Muscle of back (tissue), 11 donors: ENCODE measurements around the gene CDK3. TPM values are rescaled to one million over a fixed set of nuclear protein-coding genes. Genes with fewer than 3 reads are reported as not detected.

ENCODE experiments used
- DNase-seq, 3 donors: peaks; one replicate each; pipeline versions ENCODE4 v3.0.0 to v3.0.0-alpha.2; 2013
- polyA plus RNA-seq, 10 donors: library from polyadenylated mRNA; unstranded; fragments of 120-200 nt; gene quantifications; one replicate each; pipeline ENCODE4 v1.2.1, GENCODE V29; 2013; ENCODE audit not compliant: insufficient read length in 10 of 10

CDK3 gene
- polyA plus RNA-seq, 10 donors, result 3.9 to 12.1 (median 7.1) TPM

DNA sequence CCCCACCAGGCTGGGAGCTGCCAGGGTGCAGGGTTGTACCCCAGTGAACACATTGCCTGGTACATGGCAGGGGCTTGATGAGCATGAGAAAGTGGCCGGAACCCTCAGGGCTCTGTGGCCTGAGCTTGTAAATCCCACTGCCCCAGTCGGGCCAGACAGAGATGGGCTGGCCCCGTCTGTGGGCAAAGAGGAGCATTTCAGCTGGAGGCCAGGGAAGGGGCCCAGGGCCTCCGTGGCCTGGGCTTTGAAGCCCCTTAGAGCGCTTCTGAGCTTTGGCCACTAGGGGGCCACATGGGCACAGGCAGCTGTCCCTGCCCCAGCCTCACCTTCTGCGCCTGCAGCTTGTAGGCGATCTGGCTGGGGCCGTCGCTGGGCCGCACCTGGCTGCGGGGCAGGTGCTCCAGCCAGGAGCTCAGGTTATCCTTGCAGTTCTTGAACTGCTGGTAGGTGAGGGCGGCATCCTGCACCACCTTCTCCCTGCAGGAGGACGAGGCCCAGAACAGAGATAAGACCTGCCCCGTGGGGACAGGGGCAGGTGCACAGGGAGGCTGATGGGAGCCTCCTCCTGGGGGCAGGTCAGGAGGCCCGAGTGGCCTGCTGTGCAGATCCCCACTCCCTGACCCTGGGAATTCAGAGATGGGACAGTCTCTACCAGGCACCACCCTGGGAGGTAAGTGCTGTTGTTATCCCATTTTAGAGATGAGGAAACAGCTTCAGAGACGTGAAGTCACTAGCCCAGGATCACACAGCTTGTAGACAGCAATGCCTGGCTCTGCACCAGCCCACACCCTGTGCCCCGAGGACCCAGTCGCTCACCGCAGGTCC lies 13.7 kb downstream of the CDK3 start:
- DNase-seq, result peak in 2 of 3 donors; percentile 66 to 82

DNA sequence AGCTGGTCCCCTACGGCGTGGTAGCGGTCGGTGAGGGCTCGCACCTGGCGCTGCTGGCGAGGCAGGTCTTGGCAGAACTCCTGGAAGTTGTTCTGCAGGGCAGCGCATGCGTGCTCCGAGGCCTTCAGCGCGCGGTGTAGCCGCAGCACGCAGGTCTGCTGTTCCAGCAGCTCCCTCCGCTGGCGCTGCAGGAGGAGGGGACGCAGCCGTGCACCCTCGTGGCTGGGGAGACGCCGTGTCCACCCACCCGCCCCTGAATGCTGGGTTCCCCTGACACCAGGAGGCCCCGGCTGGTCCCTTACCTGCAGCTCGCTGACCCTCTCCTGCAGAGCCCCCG lies 14.2 kb downstream of the CDK3 start:
- no peak for DNase-seq

DNA sequence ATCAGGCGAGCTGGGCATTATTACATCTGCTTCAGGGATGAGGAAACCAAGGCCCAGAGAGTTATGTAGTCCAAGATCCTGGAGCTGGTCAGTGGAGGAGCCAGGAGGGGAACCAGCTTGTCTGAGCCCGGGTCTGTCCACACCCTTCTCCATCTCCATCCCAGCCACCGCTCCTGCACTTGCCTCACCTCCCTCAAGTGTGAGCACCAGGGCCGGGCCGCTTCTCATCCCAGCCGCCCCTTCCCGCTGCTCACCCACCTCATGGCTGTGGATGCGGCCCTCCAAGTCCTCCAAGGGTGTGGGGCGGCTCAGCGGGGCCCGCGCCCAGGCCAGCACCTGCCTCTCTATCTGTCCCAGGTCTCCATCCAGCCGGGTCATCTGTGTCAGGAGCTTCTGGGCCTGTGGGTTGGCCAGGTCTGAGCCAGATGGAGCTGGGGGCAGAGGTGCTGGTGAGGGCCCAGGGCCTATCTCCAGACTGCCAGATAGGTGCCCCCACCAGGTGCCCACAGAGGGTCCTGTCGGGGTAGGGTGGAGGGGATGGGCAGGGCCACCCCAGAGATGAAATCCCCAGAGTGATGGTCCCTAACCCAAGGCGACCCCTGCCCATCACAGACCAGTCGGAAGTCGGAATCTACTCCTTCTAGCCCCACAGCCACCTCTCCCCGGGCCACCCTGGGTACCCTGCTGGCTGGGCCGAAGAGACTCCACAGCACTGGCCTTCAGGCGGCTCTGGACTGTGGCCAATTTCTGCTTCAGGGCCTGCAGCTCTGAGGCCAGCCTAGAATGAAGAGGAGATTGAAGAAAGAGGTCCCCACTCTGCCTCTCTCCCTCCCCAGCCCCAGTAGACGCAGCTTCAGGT lies 17.1 kb downstream of the CDK3 start:
- DNase-seq, result no peak

DNA sequence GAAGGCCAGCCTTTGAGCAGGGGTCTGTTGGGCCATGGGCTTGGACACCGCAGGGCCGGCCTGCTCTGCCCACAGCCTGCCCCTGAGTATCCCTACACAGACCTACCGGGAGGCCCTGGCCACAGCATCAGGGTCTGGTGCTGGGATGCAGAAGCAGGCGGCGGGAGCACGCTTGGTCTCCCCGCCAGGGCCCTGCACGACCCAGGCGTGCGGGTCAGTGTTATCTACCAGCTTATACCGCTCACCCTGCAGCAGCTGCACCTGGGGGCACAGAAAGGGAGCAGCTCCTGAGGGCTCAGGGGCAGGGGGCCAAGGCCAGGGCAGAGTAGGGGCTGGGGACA lies 17.7 kb downstream of the CDK3 start:
- DNase-seq, result no peak

DNA sequence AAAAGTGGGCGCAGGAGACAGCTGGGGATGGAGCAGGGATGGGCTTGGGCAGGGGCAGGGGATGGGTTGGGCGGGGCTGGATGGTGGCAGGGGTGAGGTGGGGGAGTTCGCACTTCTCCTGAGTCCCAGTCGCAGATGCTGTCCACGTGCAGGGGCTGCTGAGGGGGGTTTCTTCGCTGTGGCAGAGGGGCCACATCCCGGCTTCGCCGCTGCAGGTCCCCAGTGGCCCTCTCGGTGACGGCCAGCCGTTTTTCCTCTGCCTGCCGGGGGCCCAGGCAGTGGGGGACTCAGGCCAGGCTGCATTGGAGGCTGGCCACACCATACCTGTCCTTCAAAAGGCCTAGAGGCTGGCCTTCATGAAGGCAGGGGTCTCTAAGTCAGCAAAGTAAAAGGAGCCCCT lies 18.1 kb downstream of the CDK3 start:
- no peak for DNase-seq

DNA sequence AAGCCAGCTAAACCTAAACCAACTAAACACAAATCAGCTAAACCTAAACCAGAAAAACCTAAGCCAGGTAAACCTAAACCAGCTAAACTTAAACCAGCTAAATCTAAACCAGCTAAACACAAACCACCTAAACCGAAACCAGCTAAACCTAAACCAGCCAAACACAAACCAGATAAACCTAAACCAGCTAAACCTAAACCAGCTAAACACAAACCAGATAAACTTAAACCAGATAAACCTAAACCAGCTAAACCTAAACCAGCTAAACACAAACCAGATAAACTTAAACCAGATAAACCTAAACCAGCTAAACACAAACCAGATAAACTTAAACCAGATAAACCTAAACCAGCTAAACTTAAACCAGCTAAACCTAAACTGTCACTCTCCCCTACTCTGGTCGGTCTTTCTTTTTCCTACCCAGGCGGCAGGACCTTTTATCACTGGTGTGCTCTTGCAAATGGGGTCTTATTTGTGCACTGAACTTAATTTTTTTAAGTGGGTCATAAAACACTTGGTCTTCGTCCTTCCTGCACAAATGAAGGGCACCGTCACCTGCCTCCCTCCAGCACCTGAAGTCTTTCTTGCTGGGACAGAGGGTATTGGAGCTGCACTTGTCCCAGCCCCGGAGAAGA lies 19.3 kb downstream of the CDK3 start:
- DNase-seq, result no peak

DNA sequence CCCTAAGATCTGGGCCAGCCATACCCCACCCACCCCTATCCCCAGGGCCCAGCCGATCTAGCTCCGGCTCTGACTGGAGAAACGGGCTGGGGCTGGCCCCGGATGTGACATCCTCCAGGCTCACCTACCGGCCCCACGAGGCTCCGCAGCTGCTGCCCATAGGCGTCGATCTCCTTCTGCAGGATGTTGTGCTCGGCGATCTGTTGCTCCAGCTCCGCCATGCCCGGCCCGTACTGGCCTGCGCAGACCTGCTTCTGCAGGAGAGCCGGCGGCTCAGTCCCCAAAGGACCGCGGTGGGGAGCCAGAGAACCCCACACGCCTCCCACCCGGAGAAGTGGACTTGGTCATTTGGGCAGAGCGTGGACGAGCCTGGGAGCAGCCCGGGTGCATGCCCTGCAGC lies 21.6 kb downstream of the CDK3 start:
- no peak for DNase-seq

DNA sequence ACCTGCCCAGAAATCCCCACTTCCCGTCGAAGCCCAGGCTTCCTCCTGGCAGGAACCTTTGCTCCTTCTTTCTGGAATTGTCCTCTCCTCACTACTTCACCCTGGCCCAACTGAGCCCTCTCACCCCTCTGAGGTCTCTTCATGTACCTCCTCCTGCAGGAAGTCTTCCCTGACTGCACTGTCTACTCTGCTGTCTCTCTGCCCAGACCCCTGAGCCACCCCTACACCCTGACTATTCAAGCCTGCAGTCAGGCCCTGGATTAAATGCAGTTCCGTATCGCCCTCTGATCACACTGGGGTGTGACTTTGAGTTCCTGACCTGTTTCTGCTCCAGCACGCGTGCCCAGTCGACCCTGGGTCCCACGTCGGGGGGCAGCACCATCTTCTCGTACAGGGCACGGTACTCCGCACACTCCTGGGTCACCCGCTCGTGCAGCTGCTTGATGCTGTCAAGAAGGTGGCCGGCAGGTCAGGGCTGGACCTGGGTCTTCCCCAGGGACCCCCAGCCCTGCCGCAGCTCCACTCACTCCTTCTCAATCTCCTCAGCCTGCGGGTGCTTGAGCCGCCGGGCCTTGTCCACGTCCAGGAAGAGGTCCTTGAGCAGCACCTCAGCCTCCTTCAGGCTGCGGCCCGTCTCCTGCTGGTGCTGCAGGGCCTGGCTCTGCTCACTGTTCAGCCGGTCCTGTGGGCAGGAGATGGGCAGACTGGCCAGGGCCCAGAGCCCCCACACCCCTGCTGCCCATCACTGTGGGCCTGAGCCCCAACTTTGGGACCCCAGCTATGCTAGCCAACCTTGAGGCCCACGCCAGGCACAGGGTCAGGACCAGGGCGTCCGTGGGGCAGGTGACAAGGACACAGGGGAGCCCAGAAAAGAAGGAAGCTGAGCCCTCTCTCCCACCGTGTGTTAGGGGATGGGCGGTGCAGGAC lies 22.6 kb downstream of the CDK3 start:
- no peak for DNase-seq

DNA sequence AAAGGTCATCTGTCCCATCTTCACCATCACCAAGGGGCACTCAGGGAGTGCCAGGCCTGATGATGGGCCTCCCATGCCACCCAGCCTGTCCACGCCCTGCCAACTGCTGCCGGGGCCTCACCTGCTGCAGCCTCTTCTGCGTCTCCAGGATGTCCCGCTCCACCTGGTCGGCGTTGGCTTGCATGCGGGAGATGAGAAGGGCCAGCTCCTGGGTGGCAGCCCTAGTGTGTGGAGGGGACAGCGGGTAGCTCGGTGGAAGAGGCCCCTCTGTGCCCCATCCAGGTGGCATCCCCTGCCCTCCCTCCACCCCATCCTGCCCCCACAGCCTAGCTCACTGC lies 23.2 kb downstream of the CDK3 start:
- DNase-seq, result no peak

DNA sequence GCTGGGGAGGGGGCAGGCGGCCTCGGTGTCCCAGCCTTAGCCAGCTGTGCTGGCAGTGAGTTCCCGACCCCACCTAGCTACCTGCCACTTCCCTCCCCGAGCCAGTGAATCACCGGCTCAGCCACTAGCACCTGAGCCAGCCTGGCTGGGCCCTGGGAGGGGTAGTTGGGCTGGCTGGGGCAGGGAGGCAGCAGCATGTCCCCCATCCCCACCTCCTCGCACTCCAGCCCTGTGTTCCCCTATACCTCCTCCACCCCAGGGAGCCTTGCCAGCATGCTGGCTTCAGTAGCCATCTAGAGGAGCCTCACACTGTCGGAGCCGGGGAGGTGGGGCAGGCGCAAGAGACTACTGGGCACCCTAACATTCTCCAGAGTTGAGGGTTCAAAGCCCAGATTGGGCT lies 23.7 kb downstream of the CDK3 start:
- no peak for DNase-seq

DNA sequence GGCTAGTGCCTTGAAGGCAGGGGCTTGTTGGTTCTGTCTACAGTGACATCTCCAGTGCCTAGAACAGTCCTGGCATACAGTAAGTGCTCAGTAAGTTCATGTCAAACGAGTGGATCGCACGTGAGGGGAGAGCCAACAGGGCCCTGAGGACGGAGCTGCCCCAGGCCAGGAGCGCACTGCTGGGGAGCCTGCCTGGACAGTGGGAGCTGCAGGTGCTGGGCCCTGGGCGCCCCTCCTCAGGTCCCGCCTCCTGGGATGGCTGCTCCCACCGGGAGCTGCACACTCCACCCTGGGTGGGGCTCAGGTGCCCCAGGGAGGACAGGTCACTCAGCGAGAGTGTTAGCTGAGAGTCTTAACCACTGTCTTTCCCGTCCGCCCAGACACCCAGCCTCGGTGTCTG lies 24.6 kb downstream of the CDK3 start:
- DNase-seq, result no peak

DNA sequence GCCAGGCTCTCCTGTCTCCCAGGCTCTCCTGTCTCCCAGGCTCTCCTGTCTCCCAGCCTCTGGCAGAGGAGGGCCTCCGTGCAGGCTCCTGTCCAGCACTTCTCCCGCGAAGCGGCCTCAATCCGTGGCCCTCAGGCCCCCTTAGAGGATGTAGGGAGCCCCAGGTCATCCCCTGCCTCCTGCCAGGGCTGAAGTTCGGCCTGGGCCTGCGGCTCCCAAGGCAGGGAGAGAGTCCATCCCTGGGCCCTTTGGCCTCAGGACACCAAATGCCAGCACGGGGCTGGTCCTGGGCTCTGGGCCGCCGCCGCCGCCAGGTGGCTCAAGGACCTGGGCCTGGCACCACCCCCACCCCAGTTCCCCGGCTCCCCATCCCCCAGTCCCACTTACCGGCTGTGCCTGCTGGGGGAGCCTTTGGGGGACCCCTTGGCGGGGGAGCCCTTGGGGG lies 26.1 kb downstream of the CDK3 start:
- no peak for DNase-seq

DNA sequence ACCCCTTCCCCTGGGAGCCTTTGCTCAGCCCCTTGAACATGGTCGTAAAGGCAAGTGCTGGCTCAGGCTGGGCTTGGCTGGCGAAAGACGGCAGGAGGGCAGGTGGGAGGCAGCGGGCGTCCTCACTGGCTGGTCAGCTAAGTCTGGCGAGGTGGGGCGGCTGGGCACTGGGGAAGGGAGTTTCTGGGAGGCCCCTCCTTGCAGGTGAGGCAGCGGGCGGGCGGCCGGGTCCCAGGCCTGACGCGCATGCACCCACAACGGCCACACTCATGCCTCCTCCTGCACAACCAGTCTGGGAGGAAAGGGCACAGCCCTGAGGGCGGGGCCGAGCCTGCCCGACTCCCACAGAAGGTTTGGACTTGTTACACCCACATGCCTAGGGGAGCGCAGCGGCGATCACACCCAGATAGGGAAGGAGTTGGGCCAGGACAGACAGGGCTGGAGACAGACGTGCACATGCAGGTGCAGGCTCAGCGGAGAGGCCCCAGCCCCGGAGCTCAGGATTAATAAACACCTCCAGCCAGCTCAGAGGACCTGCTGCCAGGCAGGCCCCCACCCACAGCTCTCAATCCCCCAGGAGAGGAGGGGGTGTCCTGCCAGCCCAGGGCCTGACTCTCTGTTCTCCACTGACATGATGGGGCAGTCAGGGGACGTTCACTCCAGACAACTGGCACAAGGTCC lies 26.6 kb downstream of the CDK3 start, which contains the start of gene EVPL:
Gene EVPL (minus strand): TSS at position 148 of the 681 bp plus-strand sequence. CDS start 108 bp downstream, at position 40.
- DNase-seq, result no peak

DNA sequence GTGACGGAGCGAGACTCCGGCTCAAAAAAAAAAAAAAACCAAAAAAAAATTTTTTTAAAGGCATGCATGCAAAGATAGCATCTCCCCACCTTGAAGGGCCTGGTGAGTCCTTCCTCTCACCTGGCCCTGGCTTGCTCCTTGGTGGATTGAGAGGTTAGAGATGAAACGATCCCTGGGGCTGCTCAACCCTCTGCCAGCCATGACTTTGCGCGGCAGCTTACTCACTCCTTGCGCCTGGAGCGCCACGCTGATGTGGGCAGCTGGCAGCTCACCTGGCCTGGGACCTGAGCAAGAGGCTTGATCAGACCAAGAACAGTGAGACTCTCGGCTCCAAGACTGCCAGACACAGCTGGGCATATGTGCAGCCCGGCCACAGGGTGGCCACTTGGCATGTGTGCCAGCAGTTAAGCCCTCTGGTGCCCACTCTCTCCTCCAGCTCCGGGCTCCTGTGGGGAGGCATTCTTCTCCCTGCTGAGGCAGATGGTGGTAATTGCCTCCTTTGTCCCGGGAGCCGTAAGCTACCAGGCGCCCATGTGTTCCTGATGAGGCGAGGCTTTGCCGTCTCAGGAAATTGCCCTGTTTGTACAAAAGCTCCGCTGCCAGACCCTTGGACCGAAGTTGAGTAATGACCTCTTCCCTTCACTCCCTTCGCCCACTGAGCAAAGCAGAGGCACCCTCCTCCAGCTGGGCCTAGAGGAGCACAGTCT lies 31.6 kb downstream of the CDK3 start:
- no peak for DNase-seq

DNA sequence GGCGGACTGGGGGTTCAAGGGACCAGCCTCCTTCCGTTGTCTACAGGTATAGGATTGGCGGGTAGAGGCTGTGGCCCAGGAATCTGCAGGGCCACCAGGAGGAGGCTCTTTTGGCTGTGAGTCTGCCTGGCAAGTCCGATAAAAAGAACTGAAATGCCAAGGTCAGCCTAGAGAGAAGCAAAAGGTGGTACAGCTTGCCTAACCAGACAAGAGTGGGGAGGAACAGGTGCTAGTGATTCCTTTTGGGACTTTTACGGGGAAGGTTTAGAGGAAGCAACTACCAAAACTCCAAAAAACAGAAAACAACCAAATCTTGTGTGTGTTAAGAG lies 32.1 kb downstream of the CDK3 start:
- DNase-seq, result no peak

DNA sequence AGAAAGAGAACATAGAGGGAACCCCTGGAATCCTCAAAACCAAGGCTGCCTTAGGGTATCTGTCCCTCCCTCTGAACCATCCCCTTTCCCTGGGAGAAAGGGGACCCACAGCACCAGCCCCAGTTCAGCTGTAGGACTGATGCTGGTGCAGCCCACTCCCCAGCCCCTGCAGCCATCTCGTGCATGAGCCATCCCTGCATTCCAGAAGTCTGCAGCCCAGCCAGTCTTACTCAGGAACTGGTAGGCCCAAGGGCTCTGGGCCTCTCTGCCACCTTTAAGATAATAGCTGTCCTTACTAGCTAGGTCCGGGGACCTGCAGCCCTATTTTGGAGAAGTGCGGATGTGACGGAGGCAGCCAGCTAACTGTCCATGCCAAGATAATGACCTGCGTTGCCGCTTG lies 32.5 kb downstream of the CDK3 start:
- DNase-seq, result no peak

DNA sequence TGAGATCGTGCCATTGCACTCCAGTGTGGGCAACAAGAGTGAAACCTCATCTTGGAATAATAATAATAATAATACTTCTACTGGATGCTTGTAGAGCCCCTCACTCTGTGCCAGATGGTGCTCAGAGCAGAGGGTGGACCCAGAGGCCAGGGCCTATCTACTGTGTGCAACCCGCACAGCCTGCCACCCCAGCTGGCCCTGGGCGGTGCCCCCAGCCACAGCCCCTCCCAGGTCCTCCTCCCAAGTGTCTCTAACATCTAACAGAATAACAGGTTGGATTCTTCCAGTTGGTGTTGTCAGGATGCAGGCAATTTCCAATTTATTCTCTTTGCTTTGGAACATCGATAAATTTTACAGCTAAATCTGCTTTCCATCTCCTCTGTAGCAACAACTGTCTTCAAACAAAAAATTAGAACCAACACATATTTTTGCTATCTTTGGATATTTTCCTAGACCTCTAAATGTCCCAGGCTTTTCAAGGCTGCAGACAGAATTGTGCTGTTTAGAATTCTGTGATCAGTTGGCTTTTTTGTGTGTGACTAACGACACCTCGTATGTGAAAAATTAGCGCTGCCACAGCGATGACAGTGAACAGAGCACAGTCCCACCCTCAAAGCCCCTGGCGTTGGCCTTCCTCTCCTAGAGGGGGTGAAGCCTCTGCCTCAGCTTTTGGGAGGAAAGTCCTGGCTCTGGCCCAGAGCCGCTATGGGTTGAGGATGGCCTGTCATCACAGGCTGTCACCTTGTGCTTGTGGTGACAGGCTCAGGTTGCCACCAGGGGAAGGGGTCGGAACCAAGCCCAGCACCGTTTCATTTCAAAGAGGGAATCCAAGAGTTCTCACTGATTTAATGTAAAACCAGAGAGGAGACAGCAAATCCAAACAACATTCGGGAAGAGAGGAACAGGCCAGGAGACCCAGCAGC lies 34.0 kb downstream of the CDK3 start:
- no peak for DNase-seq

DNA sequence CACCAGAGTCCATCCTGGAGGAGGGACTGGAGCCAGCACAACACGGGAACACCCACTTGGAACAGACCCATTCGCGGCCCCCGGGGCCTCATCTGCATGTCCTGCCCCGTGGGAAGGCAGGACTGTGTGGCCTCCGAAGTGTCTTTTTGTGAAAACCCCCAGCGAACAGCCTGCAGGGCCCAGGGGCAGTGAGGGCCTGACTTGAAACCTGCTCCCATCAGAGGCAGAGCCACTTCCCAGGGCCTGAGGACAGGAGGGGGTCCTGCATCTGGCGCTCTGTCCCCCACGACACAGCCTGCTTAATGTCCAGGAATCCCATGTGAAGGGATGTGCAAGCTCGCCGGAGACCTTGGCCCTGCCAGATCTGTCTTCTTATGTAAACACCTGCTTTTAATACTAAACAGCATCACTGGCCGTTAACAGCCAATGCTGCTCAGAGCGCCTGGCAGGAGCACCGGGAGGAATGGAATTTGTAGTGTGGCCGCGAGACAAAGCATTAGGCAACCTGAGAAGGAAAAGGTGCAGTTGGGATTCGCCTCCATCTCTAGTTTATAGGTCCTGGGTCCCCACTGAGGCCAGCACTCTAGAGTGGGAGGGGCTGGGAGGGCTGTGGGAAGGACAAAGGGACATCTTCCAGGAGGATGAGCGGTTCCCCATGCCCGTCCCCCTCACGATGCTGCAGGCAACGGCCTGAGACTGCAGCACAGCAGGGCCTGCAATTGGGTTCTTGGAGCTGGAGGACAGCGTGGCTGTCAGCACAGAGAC lies 36.0 kb downstream of the CDK3 start:
- peak in 1 of 3 donors; percentile 21 for DNase-seq

DNA sequence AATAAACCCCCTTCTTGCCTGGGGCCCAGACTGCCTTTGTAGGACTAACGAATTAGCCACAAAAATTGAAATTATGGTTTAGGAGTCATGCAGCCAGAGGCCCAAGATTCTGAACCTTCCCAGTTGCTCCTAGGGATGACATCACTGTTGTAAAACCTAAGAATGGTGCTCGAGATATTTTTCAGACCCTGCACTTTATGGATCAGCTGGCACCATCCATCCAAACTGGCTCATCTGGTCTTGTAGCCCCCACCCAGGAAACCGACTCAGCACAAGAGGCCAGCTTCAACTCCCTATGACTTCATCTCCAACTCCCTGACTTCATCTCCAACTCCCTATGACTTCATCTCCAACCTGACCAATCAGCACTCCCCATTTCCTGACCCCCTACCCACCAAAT lies 37.4 kb downstream of the CDK3 start:
- DNase-seq, result no peak
